HUDEP-2 (cell line): ENCODE data around the gene STK32C.
A peak's percentile ranks its signal among the peaks of the same experiment; 100 is the strongest.

ENCODE experiments used
- DNase-seq, 76 experiments: peaks; one replicate each; lab custom pipeline; 2025; ENCODE audit not compliant: unreplicated experiment in 76 of 76; lab: John Stamatoyannopoulos, UW

Gene STK32C

GRCh38 chr10:132250481-132251475 lies 57.0 kb downstream of the STK32C start:
- DNase-seq, result no peak

GRCh38 chr10:132249824-132250375 lies 57.9 kb downstream of the STK32C start:
- DNase-seq, result no peak

GRCh38 chr10:132249226-132249724 lies 58.5 kb downstream of the STK32C start:
- DNase-seq, result peak in 1 of 76 experiments; percentile 8

- peak in 51 of 76 experiments; percentile 3 to 70 (median 38) for DNase-seq
These were observed 59.1 kb downstream of the STK32C start for GRCh38 chr10:132248455-132249225.

- DNase-seq, result no peak
These were observed 59.8 kb downstream of the STK32C start for GRCh38 chr10:132247943-132248342.

- DNase-seq, result no peak
These were observed 61.5 kb downstream of the STK32C start for GRCh38 chr10:132246296-132246695.

GRCh38 chr10:132245056-132245455 lies 62.7 kb downstream of the STK32C start:
- DNase-seq, result no peak

GRCh38 chr10:132243626-132244025 lies 64.1 kb downstream of the STK32C start:
- no peak for DNase-seq

GRCh38 chr10:132243141-132243540 lies 64.6 kb downstream of the STK32C start:
- DNase-seq, result no peak

GRCh38 chr10:132242103-132242840 lies 65.5 kb downstream of the STK32C start:
- DNase-seq, result no peak

- DNase-seq, result no peak
These were observed 66.3 kb downstream of the STK32C start for GRCh38 chr10:132241496-132241895.

GRCh38 chr10:132241086-132241485 lies 66.7 kb downstream of the STK32C start:
- DNase-seq, result no peak

GRCh38 chr10:132240581-132240980 lies 67.2 kb downstream of the STK32C start:
- no peak for DNase-seq

- DNase-seq, result no peak
These were observed 67.6 kb downstream of the STK32C start for GRCh38 chr10:132240156-132240555.

- DNase-seq, result no peak
These were observed 68.4 kb downstream of the STK32C start for GRCh38 chr10:132239126-132240031.

GRCh38 chr10:132238371-132239125 lies 69.2 kb downstream of the STK32C start:
- DNase-seq, result no peak

- DNase-seq, result no peak
These were observed 69.9 kb downstream of the STK32C start for GRCh38 chr10:132237871-132238270.

- DNase-seq, result no peak
These were observed 70.4 kb downstream of the STK32C start for GRCh38 chr10:132237396-132237795.

GRCh38 chr10:132236881-132237280 lies 70.9 kb downstream of the STK32C start:
- DNase-seq, result no peak
